ENCODE results near the gene STAC3. TPM values are rescaled to one million over a fixed set of nuclear protein-coding genes. Genes with fewer than 3 reads are reported as not detected.

STAC3 gene
- total RNA-seq, 1 experiment from 2014 or later, result 3.3 TPM

- no peaks in the 10 kb centered on the region for H3K4me1 Mint-ChIP-seq
- ChIA-PET CTCF (interaction anchor here (0.7 to 2.4 kb wide), 2 partner anchors 13 to 14 kb away, joined by 4 to 12 read pairs; no protein-coding TSS in a partner anchor), POLR2A (no interaction called here)
- TF ChIP-seq NFYB (CRISPR knock-in tag; conservative IDR thresholded peaks at IDR 0.05; ENCODE audit: low read depth), result no peak
- no peak for TF ChIP-seq RORB (CRISPR knock-in tag; IDR thresholded peaks at IDR 0.05)
- TF ChIP-seq TEAD4 (CRISPR knock-in tag; IDR thresholded peaks at IDR 0.05), result no peak
- no peak for TF ChIP-seq GABPB1 (CRISPR knock-in tag; IDR thresholded peaks at IDR 0.05)
- TF ChIP-seq TP53 (CRISPR knock-in tag; IDR thresholded peaks at IDR 0.05), result no peak
- no peak for TF ChIP-seq ZNF423 (CRISPR knock-in tag; IDR thresholded peaks at IDR 0.05)
- TF ChIP-seq SP1 (CRISPR knock-in tag; conservative IDR thresholded peaks at IDR 0.05), result no peak
- TF ChIP-seq ATF1 (CRISPR knock-in tag; IDR thresholded peaks at IDR 0.05), result no peak
- TF ChIP-seq ETV6 (CRISPR knock-in tag; IDR thresholded peaks at IDR 0.05), result no peak
- TF ChIP-seq ZNF425 (CRISPR knock-in tag; conservative IDR thresholded peaks at IDR 0.05), result no peak
- no peak for TF ChIP-seq ELF4 (CRISPR knock-in tag; IDR thresholded peaks at IDR 0.05; ENCODE audit: low read depth)
- ATAC-seq (no peak), DNase-seq (ENCODE audit: low spot score) (no peak)
- H3K27ac Mint-ChIP-seq, result no peak overlapping the region
- no peaks in the 10 kb centered on the region for H3K27me3 Mint-ChIP-seq (ENCODE audit: low read depth)
- H3K36me3 Mint-ChIP-seq, result peaks cover 71% of the 10 kb centered on the region
- no peaks in the 10 kb centered on the region for H3K9me3 Mint-ChIP-seq
- H3K4me3 Mint-ChIP-seq, result no peak overlapping the region
Observed at GRCh38 chr12:57199191-57199590, 51.8 kb downstream of the STAC3 start.

- ATAC-seq (no peak), DNase-seq (ENCODE audit: low spot score) (no peak)
- Mint-ChIP-seq H3K4me3 (no peak overlapping the region), H3K36me3 (peaks cover 69% of the 10 kb centered on the region), H3K4me1 (no peaks in the 10 kb centered on the region), H3K9me3 (no peaks in the 10 kb centered on the region), H3K27ac (no peak overlapping the region), H3K27me3 (ENCODE audit: low read depth) (no peaks in the 10 kb centered on the region)
- TF ChIP-seq ZBTB21 (CRISPR knock-in tag; IDR thresholded peaks at IDR 0.05; ENCODE audit: borderline replicate concordance) (no peak), ZNF425 (CRISPR knock-in tag; conservative IDR thresholded peaks at IDR 0.05) (no peak), SMAD4 (CRISPR knock-in tag; IDR thresholded peaks at IDR 0.05) (no peak), JAZF1 (CRISPR knock-in tag; IDR thresholded peaks at IDR 0.05) (no peak), TEAD1 (CRISPR knock-in tag; IDR thresholded peaks at IDR 0.05) (no peak), E2F5 (CRISPR knock-in tag; IDR thresholded peaks at IDR 0.05) (no peak)
- POLR2A ChIA-PET, result interaction anchor here (0.7 kb wide), 1 partner anchor 19 kb away, joined by 3 read pairs; no protein-coding TSS in a partner anchor
- CTCF ChIA-PET, result interaction anchor here (0.5 to 2.4 kb wide), 2 partner anchors 15 to 104 kb away, joined by 3 to 12 read pairs; no protein-coding TSS in a partner anchor
Observed at GRCh38 chr12:57198329-57198728, 52.7 kb downstream of the STAC3 start.

GRCh38 chr12:57196956-57197355 is 54.0 kb downstream of the STAC3 start:
- Mint-ChIP-seq H3K4me3 (no peak overlapping the region), H3K27ac (no peak overlapping the region), H3K27me3 (ENCODE audit: low read depth) (no peaks in the 10 kb centered on the region), H3K9me3 (no peaks in the 10 kb centered on the region), H3K4me1 (no peaks in the 10 kb centered on the region), H3K36me3 (peaks cover 67% of the 10 kb centered on the region)
- ChIA-PET POLR2A (no interaction called here), CTCF (interaction anchor here (0.6 to 2.5 kb wide), 5 partner anchors 15 to 69 kb away, joined by 3 to 12 read pairs (median 6); partner anchors contain the start of gene LRP1)
- DNase-seq (ENCODE audit: low spot score), result no peak
- ATAC-seq, result no peak
- TF ChIP-seq ATF2 (CRISPR knock-in tag; IDR thresholded peaks at IDR 0.05; ENCODE audit: borderline replicate concordance, low read depth) (no peak), JAZF1 (CRISPR knock-in tag; IDR thresholded peaks at IDR 0.05) (no peak), NR2C2 (CRISPR knock-in tag; IDR thresholded peaks at IDR 0.05) (no peak), AFF4 (CRISPR knock-in tag; IDR thresholded peaks at IDR 0.05; ENCODE audit: borderline replicate concordance) (no peak), ERG (CRISPR knock-in tag; IDR thresholded peaks at IDR 0.05) (no peak)
